ENCODE measurements around the gene GRM2. TPM values are rescaled to one million over a fixed set of nuclear protein-coding genes. Genes with fewer than 3 reads are reported as not detected.

The GRM2 gene
- total and polyA plus RNA-seq, 2 donors (not counting 1 experiment from before 2014, with no cell fraction given) = under 0.01 to 0.06 TPM

DNA sequence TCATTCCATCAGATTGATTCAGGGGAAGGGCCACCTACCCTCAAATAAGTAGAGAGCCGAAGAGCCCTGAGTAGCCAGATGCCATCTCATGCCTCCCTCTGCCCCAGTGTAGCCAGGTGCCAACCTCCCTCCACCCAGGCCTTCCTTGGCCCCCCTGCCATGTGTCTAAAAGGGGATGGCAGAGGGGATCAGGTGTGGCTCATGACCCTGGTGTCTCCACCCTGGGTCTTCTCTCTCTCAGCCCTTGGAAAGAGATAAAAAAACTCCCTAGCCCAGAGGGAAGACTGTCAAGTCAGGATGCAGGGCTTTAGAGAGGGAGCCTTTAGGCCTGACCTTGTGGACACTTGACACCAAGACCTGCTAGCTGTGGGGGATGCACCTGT, 5.2 kb downstream of the GRM2 start:
- Histone ChIP-seq H3K27ac (ENCODE audit: insufficient read depth, low read length) (no peak overlapping the region), H4K20me1 (ENCODE audit: control insufficient read depth, extremely low read depth, insufficient read depth, low read length) (no peaks in the 10 kb centered on the region), H3K4me1 (ENCODE audit: control insufficient read depth, extremely low read depth, insufficient read depth, low read length) (no peaks in the 10 kb centered on the region), H3K9ac (ENCODE audit: insufficient read depth, low read length) (no peak overlapping the region), H3K4me2 (ENCODE audit: extremely low read depth, insufficient read depth, low read length) (no peak overlapping the region), H2AFZ (ENCODE audit: low read length) (no peak overlapping the region), H3K79me2 (ENCODE audit: control insufficient read depth, insufficient read depth, low read length) (no peaks in the 10 kb centered on the region), H3K4me3 (replicated peaks in 1 of 4; ENCODE audit: control extremely low read depth in 1 of 4, insufficient read depth in 1 of 4, low read depth in 3 of 4, low read length in 4 of 4) (no peak overlapping the region), H3K27me3 (ENCODE audit: control insufficient read depth, insufficient read depth, low read length) (no peaks in the 10 kb centered on the region), H3K9me3 (ENCODE audit: control insufficient read depth, insufficient read depth, low read depth, low read length) (no peaks in the 10 kb centered on the region), H3K36me3 (ENCODE audit: control insufficient read depth, insufficient read depth, low read length) (no peaks in the 10 kb centered on the region)
- no peak for TF ChIP-seq EZH2 (IDR thresholded peaks at IDR 0.05; ENCODE audit: low read length, missing control alignments)
- TF ChIP-seq, protein P1, sequence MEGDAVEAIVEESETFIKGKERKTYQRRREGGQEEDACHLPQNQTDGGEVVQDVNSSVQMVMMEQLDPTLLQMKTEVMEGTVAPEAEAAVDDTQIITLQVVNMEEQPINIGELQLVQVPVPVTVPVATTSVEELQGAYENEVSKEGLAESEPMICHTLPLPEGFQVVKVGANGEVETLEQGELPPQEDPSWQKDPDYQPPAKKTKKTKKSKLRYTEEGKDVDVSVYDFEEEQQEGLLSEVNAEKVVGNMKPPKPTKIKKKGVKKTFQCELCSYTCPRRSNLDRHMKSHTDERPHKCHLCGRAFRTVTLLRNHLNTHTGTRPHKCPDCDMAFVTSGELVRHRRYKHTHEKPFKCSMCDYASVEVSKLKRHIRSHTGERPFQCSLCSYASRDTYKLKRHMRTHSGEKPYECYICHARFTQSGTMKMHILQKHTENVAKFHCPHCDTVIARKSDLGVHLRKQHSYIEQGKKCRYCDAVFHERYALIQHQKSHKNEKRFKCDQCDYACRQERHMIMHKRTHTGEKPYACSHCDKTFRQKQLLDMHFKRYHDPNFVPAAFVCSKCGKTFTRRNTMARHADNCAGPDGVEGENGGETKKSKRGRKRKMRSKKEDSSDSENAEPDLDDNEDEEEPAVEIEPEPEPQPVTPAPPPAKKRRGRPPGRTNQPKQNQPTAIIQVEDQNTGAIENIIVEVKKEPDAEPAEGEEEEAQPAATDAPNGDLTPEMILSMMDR (conservative IDR thresholded peaks at IDR 0.05 in 1 of 2, IDR thresholded peaks at IDR 0.05 in 1 of 2; ENCODE audit: low read depth in 1 of 2, low read length in 2 of 2) = no peak
- no peak for DNase-seq (ENCODE audit: low read depth in 2 of 2)

GRCh38 chr3:51712511-51712931, 5.7 kb downstream of the GRM2 start:
- no peaks in the 10 kb centered on the region for H3K9me3 ChIP-seq (ENCODE audit: control insufficient read depth, insufficient read depth, low read depth, low read length)
- H3K4me2 ChIP-seq (ENCODE audit: extremely low read depth, insufficient read depth, low read length) = no peak overlapping the region
- no peak overlapping the region for H2AFZ ChIP-seq (ENCODE audit: low read length)
- H3K27me3 ChIP-seq (ENCODE audit: control insufficient read depth, insufficient read depth, low read length) = no peaks in the 10 kb centered on the region
- DNase-seq (ENCODE audit: low read depth in 2 of 2) = no peak
- H3K36me3 ChIP-seq (ENCODE audit: control insufficient read depth, insufficient read depth, low read length) = no peaks in the 10 kb centered on the region
- TF ChIP-seq EZH2 (IDR thresholded peaks at IDR 0.05; ENCODE audit: low read length, missing control alignments) = no peak
- TF ChIP-seq, protein P1 (conservative IDR thresholded peaks at IDR 0.05 in 1 of 2, IDR thresholded peaks at IDR 0.05 in 1 of 2; ENCODE audit: low read depth in 1 of 2, low read length in 2 of 2) = no peak
- no peak overlapping the region for H3K9ac ChIP-seq (ENCODE audit: insufficient read depth, low read length)
- no peaks in the 10 kb centered on the region for H4K20me1 ChIP-seq (ENCODE audit: control insufficient read depth, extremely low read depth, insufficient read depth, low read length)
- no peak overlapping the region for H3K27ac ChIP-seq (ENCODE audit: insufficient read depth, low read length)
- no peaks in the 10 kb centered on the region for H3K79me2 ChIP-seq (ENCODE audit: control insufficient read depth, insufficient read depth, low read length)
- no peaks in the 10 kb centered on the region for H3K4me1 ChIP-seq (ENCODE audit: control insufficient read depth, extremely low read depth, insufficient read depth, low read length)
- H3K4me3 ChIP-seq (replicated peaks in 1 of 4; ENCODE audit: control extremely low read depth in 1 of 4, insufficient read depth in 1 of 4, low read depth in 3 of 4, low read length in 4 of 4) = no peak overlapping the region

- Histone ChIP-seq H3K9me3 (ENCODE audit: control insufficient read depth, insufficient read depth, low read depth, low read length) (no peaks in the 10 kb centered on the region), H3K36me3 (ENCODE audit: control insufficient read depth, insufficient read depth, low read length) (no peaks in the 10 kb centered on the region), H3K4me1 (ENCODE audit: control insufficient read depth, extremely low read depth, insufficient read depth, low read length) (no peaks in the 10 kb centered on the region), H3K9ac (ENCODE audit: insufficient read depth, low read length) (no peak overlapping the region), H3K4me2 (ENCODE audit: extremely low read depth, insufficient read depth, low read length) (no peak overlapping the region), H3K4me3 (replicated peaks in 1 of 4; ENCODE audit: control extremely low read depth in 1 of 4, insufficient read depth in 1 of 4, low read depth in 3 of 4, low read length in 4 of 4) (no peak overlapping the region), H2AFZ (ENCODE audit: low read length) (no peak overlapping the region), H3K79me2 (ENCODE audit: control insufficient read depth, insufficient read depth, low read length) (no peaks in the 10 kb centered on the region), H3K27me3 (ENCODE audit: control insufficient read depth, insufficient read depth, low read length) (no peaks in the 10 kb centered on the region), H4K20me1 (ENCODE audit: control insufficient read depth, extremely low read depth, insufficient read depth, low read length) (no peaks in the 10 kb centered on the region), H3K27ac (ENCODE audit: insufficient read depth, low read length) (no peak overlapping the region)
- TF ChIP-seq, protein P1 (conservative IDR thresholded peaks at IDR 0.05 in 1 of 2, IDR thresholded peaks at IDR 0.05 in 1 of 2; ENCODE audit: low read depth in 1 of 2, low read length in 2 of 2) = no peak
- TF ChIP-seq EZH2 (IDR thresholded peaks at IDR 0.05; ENCODE audit: low read length, missing control alignments) = no peak
- no peak for DNase-seq (ENCODE audit: low read depth in 2 of 2)
Measured at GRCh38 chr3:51712963-51713362, 6.1 kb downstream of the GRM2 start.

All from fibroblast of lung (primary cell).